Bronchial epithelial cell (primary cell): ENCODE measurements around the gene OR6N1. TPM values are rescaled to one million over a fixed set of nuclear protein-coding genes. Genes with fewer than 3 reads are reported as not detected.

ENCODE experiments used
- DNase-seq: peaks from one replicate; pipeline ENCODE4 v3.0.0-alpha.2; 2010; ENCODE audit warnings: low read depth
- FAIRE-seq: peaks from 2 replicates; lab custom pipeline; 2011; peaks lifted over from hg19 to GRCh38; lab: Jason Lieb, UNC
- H3K27me3 ChIP-seq: 2 replicates; pipeline ENCODE4 v1.5.1; 2011; ENCODE audit warnings: low read length; ENCODE audit not compliant: control insufficient read depth, insufficient read depth
- H3K36me3 ChIP-seq: 2 replicates; pipeline ENCODE4 v1.5.1; 2011; ENCODE audit warnings: low read length; ENCODE audit not compliant: control insufficient read depth, insufficient read depth
- H3K4me3 ChIP-seq: 2 replicates; pipeline ENCODE4 v1.5.1; 2011; ENCODE audit warnings: mild to moderate bottlenecking, low read depth, low read length, control low read depth
- CTCF ChIP-seq: IDR thresholded peaks from 2 replicates; pipeline ENCODE4 v1.5.1; 2011; ENCODE audit warnings: mild to moderate bottlenecking, moderate library complexity, low read length, control low read depth, inconsistent platforms; ENCODE audit not compliant: insufficient read depth, severe bottlenecking
- total RNA-seq: library from RNA; depleted of rRNA; stranded (reverse); fragments of >200 nt; gene quantifications from 2 replicates; pipeline ENCODE4 v1.2.1, GENCODE V29; 2014

Gene OR6N1
- not detected in 2 replicates for total RNA-seq

DNA sequence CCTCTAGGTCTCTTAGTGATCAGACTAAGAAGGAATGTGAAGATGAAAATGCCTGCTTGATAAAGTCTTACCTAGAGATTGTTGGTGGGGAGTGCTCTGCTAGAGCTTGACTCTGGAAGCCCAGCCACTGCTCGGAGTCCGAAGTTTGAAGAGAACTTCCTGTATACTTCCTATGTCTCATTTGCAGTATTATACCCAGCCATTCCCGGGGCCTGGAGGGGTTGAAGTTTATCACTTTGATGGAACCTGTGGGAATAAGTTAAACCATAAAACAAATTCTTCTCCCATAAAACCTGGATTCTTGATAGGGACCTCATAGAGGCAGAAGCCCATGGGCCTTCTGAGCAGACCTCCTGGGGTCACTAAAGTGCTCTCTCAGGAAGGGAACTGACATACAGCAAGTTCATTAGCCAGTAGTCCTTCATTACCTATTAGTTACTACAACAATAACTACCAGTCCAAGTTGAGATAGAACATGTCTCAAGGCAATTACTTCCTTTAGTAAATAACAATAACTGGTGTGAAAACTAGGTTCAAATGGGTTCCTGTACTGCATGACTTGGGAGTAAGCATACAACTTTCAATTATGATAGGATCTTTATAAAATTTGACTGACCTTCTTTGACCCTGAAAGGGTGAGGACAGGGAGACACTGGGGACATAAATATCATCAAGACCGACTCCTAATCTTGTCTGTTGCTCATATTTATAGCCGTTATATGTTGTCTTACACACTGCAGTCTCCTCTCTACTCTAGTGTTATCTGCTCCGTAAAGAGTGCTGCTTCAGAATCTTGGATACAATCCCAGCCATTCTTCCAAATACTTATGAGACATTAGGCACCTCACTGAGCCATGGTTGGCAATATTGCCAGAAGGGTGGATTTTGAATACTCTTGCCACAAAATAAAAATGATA, at the start of gene OR6N1:
Gene OR6N1 (minus strand): TSS at position 246 of the 917 bp plus-strand sequence. CDS start 5,513 bp downstream, outside the sequence.
- no peak for TF ChIP-seq CTCF
- no peak within 1 kb of the TSS for H3K4me3 ChIP-seq
- H3K27me3 ChIP-seq, result no peaks in the 10 kb centered on the region
- DNase-seq (no peak), FAIRE-seq (no peak)
- H3K36me3 ChIP-seq, result no peaks in the 10 kb centered on the region

DNA sequence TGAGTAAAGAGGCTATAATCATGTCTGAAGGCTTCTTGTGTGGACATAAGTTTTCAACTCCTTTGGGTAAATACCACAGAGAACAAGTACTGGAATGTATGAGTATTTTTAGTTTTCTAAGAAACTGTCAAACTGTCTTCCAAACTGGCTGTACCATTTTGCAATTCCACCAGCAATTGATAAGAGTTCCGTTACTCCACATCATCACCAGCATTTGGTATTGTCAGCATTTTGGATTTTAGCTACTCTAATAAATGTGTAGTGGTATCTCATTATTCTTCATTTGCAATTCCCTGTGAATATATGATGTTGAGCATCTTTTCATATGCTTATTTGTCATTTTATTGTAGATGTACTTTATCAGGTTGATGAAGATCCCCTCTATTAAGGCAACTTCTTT, 49.7 kb upstream of the OR6N1 start:
- no peak overlapping the region for H3K4me3 ChIP-seq
- no peaks in the 10 kb centered on the region for H3K36me3 ChIP-seq
- TF ChIP-seq CTCF, result no peak
- DNase-seq (no peak), FAIRE-seq (no peak)
- no peaks in the 10 kb centered on the region for H3K27me3 ChIP-seq

DNA sequence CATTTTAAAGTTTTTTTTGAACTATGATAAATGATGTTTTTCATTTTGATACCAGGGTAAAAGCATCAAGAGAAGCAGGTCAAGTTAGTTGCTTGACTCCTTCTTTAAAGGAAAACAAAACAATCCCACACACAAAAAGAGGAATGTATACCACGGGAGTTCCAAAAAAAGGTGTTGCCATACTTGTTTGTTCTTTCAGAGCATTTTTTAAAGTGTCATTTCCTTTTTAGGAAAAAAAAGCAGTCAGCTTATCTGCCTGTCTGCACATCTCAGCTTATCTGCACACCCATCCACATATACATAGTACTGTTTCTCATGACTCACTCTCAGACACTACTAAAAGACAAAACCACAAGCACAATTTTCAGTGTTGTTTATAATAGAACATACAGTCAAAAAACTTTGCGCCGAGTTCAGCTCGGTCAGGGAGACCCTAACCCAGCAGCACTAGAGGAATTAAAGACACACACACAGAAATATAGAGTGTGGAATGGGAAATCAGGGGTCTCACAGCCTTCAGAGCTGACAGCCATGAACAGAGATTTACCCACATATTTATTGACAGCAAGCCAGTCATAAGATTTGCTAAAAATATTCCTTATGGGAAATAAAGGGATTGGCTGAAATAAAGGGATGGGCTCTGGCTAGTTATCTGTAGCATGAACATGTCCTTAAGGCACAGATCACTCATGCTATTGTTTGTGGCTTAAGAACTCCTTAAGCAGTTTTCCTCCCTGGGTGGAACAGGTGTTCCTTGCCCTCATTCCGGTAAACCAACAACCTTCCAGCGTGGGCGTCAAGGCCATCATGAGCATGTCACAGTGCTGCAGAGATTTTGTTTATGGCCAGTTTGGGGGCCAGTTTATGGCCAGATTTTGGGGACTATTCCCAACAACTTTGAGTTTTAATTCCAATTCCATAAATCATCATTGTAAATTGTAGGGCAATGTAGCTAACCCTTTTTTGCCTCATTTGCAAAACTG, 47.8 kb upstream of the OR6N1 start:
- Histone ChIP-seq H3K4me3 (no peak overlapping the region), H3K27me3 (no peaks in the 10 kb centered on the region), H3K36me3 (no peaks in the 10 kb centered on the region)
- FAIRE-seq (no peak), DNase-seq (peak; percentile 15)
- no peak for TF ChIP-seq CTCF

- FAIRE-seq (no peak), DNase-seq (no peak)
- TF ChIP-seq CTCF, result no peak
- Histone ChIP-seq H3K4me3 (no peak overlapping the region), H3K27me3 (no peaks in the 10 kb centered on the region), H3K36me3 (no peaks in the 10 kb centered on the region)
These were observed 47.0 kb upstream of the OR6N1 start for GRCh38 chr1:158818975-158819431.

- DNase-seq (no peak), FAIRE-seq (no peak)
- no peaks in the 10 kb centered on the region for H3K36me3 ChIP-seq
- H3K27me3 ChIP-seq, result no peaks in the 10 kb centered on the region
- TF ChIP-seq CTCF, result no peak
- H3K4me3 ChIP-seq, result no peak overlapping the region
These were observed 46.6 kb upstream of the OR6N1 start for GRCh38 chr1:158818560-158818959.
